Measurements from ENCODE around the gene METTL8. TPM values are rescaled to one million over a fixed set of nuclear protein-coding genes. Genes with fewer than 3 reads are reported as not detected.

Gene METTL8
- total RNA-seq, 1 experiment from 2014 or later, result 34.4 TPM

GRCh38 chr2:171318463-171318934, 115.3 kb downstream of the METTL8 start:
- Histone ChIP-seq H3K27me3 (ENCODE audit: insufficient read depth, low read length) (no peaks in the 10 kb centered on the region), H3K79me2 (ENCODE audit: insufficient read depth, low read length) (no peaks in the 10 kb centered on the region), H3K9ac (ENCODE audit: low read length) (no peak overlapping the region), H3K9me3 (ENCODE audit: control insufficient read depth in 1 of 2, insufficient read depth in 1 of 2, low read depth in 1 of 2, low read length in 2 of 2) (no peaks in the 10 kb centered on the region), H3K4me2 (ENCODE audit: low read length) (no peak overlapping the region), H2AFZ (ENCODE audit: low read depth, low read length, poor library complexity, severe bottlenecking) (no peak overlapping the region), H3K4me3 (replicated peaks in 1 of 2; ENCODE audit: low read depth in 1 of 2, low read length in 2 of 2) (no peak overlapping the region), H3K9me2 (ENCODE audit: insufficient read depth) (no peaks in the 10 kb centered on the region), H3K36me3 (ENCODE audit: control insufficient read depth in 1 of 2, insufficient read depth in 2 of 2, low read length in 2 of 2) (peaks cover 0 to 2% of the 10 kb centered on the region in 2 experiments; a peak in 1 of 4 replicates), H4K20me1 (ENCODE audit: insufficient read depth) (no peaks in the 10 kb centered on the region), H3K27ac (ENCODE audit: low read depth, low read length) (no peak overlapping the region), H3K4me1 (ENCODE audit: control insufficient read depth in 1 of 2, insufficient read depth in 2 of 2, low read length in 2 of 2) (no peaks in the 10 kb centered on the region)
- ATAC-seq (no peak), DNase-seq (ENCODE audit: low read depth, low spot score) (no peak)
- POLR2A ChIA-PET, result no interaction called here
- TF ChIP-seq CEBPB (IDR thresholded peaks at IDR 0.05; ENCODE audit: low read depth) (no peak), CBX3 (IDR thresholded peaks at IDR 0.05; ENCODE audit: low read depth) (no peak), SP1 (IDR thresholded peaks at IDR 0.05; ENCODE audit: low read depth) (no peak), ATF3 (IDR thresholded peaks at IDR 0.05) (no peak), RAD21 (IDR thresholded peaks at IDR 0.05; ENCODE audit: low read depth) (no peak), CTCF (IDR thresholded peaks at IDR 0.05 in 2 of 3, conservative IDR thresholded peaks at IDR 0.05 in 1 of 3; ENCODE audit: borderline replicate concordance in 1 of 3, insufficient read depth in 1 of 3, low read depth in 2 of 3, low read length in 2 of 3) (no peak), ZFX (IDR thresholded peaks at IDR 0.05) (no peak), EZH2phosphoT487 (IDR thresholded peaks at IDR 0.05; ENCODE audit: borderline replicate concordance) (no peak), FOSL1 (IDR thresholded peaks at IDR 0.05; ENCODE audit: low read depth) (no peak), ZBTB33 (IDR thresholded peaks at IDR 0.05; ENCODE audit: extremely low read depth, insufficient replicate concordance, low read length) (no peak), SIN3A (IDR thresholded peaks at IDR 0.05; ENCODE audit: low read depth) (no peak)
- CTCF ChIA-PET, result no interaction called here
- no TSS peak for BruUV-seq (replicated peaks)
- RAD21 ChIA-PET (ENCODE audit: low non-redundant PET in 1 of 2, low total read pairs in 2 of 2, uncharacterized antibody in 2 of 2, unreplicated experiment in 2 of 2), result no interaction called here
- intact Hi-C loops (cut with micrococcal nuclease), result no loop called here

All from HCT116 (cell line).